ENCODE measurements around the gene CST1. TPM values are rescaled to one million over a fixed set of nuclear protein-coding genes. Genes with fewer than 3 reads are reported as not detected.
"Not testable (repeated sequence)": the region's sequence is repeated elsewhere in the genome, so short reads cannot be mapped to it uniquely, and the experiment has no call there.

Gene CST1
- total RNA-seq, 1 donor from 2014 or later = not detected

GRCh38 chr20:23774081-23774480, 23.3 kb upstream of the CST1 start:
- no peaks in the 10 kb centered on the region for H3K4me1 ChIP-seq (ENCODE audit: control insufficient read depth in 3 of 3, insufficient read depth in 3 of 3, low read length in 3 of 3)
- peaks cover 3 to 12% (median 7%) of the 10 kb centered on the region in 3 donors for H3K27me3 ChIP-seq (ENCODE audit: control insufficient read depth in 3 of 3, insufficient read depth in 3 of 3, low read length in 3 of 3)
- no peak overlapping the region for H3K9ac ChIP-seq (ENCODE audit: low read depth in 1 of 3, low read length in 3 of 3)
- H3K36me3 ChIP-seq (ENCODE audit: control insufficient read depth in 3 of 3, insufficient read depth in 3 of 3, low read length in 3 of 3) = no peaks in the 10 kb centered on the region
- no peak overlapping the region for H3K4me3 ChIP-seq (ENCODE audit: low read length in 3 of 3)
- no peaks in the 10 kb centered on the region for H3K9me3 ChIP-seq (ENCODE audit: control insufficient read depth in 3 of 3, low read length in 3 of 3)
- no peak overlapping the region for H3K27ac ChIP-seq (ENCODE audit: low read depth, low read length)

- Histone ChIP-seq H3K4me3 (ENCODE audit: low read length in 3 of 3) (no peak overlapping the region), H3K27me3 (ENCODE audit: control insufficient read depth in 3 of 3, insufficient read depth in 3 of 3, low read length in 3 of 3) (peaks cover 3 to 12% (median 7%) of the 10 kb centered on the region in 3 donors), H3K4me1 (ENCODE audit: control insufficient read depth in 3 of 3, insufficient read depth in 3 of 3, low read length in 3 of 3) (no peaks in the 10 kb centered on the region), H3K27ac (ENCODE audit: low read depth, low read length) (no peak overlapping the region), H3K9ac (ENCODE audit: low read depth in 1 of 3, low read length in 3 of 3) (no peak overlapping the region), H3K9me3 (ENCODE audit: control insufficient read depth in 3 of 3, low read length in 3 of 3) (no peaks in the 10 kb centered on the region), H3K36me3 (ENCODE audit: control insufficient read depth in 3 of 3, insufficient read depth in 3 of 3, low read length in 3 of 3) (no peaks in the 10 kb centered on the region)
Observed at GRCh38 chr20:23773579-23773978, 22.8 kb upstream of the CST1 start.

GRCh38 chr20:23773127-23773526, 22.4 kb upstream of the CST1 start:
- no peaks in the 10 kb centered on the region for H3K9me3 ChIP-seq (ENCODE audit: control insufficient read depth in 3 of 3, low read length in 3 of 3)
- H3K36me3 ChIP-seq (ENCODE audit: control insufficient read depth in 3 of 3, insufficient read depth in 3 of 3, low read length in 3 of 3) = no peaks in the 10 kb centered on the region
- H3K4me1 ChIP-seq (ENCODE audit: control insufficient read depth in 3 of 3, insufficient read depth in 3 of 3, low read length in 3 of 3) = no peaks in the 10 kb centered on the region
- no peak overlapping the region for H3K4me3 ChIP-seq (ENCODE audit: low read length in 3 of 3)
- H3K27me3 ChIP-seq (ENCODE audit: control insufficient read depth in 3 of 3, insufficient read depth in 3 of 3, low read length in 3 of 3) = peaks cover 3 to 12% (median 7%) of the 10 kb centered on the region in 3 donors
- H3K27ac ChIP-seq (ENCODE audit: low read depth, low read length) = no peak overlapping the region
- H3K9ac ChIP-seq (ENCODE audit: low read depth in 1 of 3, low read length in 3 of 3) = no peak overlapping the region

DNA sequence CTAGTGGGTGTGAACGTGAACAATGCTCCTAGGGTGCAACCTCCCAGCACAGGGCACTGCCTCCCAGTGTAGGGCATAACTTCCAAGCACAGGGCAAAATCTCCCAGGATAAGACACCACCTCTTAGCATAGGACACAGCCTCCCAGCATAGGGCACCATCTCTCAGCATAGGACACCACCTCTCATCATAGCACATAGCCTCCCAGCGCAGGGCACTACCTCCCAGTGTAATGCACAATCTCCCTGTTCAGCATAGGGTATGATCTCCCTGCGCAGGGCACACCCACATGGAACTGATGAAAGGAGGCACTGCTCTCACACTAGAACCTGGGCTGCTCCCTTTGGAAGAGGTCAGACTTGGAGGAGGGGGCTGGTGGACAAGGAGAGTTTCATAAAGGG, 21.3 kb upstream of the CST1 start:
- Histone ChIP-seq H3K9ac (ENCODE audit: low read depth in 1 of 3, low read length in 3 of 3) (no peak overlapping the region), H3K36me3 (ENCODE audit: control insufficient read depth in 3 of 3, insufficient read depth in 3 of 3, low read length in 3 of 3) (no peaks in the 10 kb centered on the region), H3K4me1 (ENCODE audit: control insufficient read depth in 3 of 3, insufficient read depth in 3 of 3, low read length in 3 of 3) (no peaks in the 10 kb centered on the region), H3K4me3 (ENCODE audit: low read length in 3 of 3) (no peak overlapping the region), H3K27ac (ENCODE audit: low read depth, low read length) (no peak overlapping the region), H3K27me3 (ENCODE audit: control insufficient read depth in 3 of 3, insufficient read depth in 3 of 3, low read length in 3 of 3) (peaks cover 3 to 12% (median 7%) of the 10 kb centered on the region in 3 donors), H3K9me3 (ENCODE audit: control insufficient read depth in 3 of 3, low read length in 3 of 3) (no peaks in the 10 kb centered on the region)

GRCh38 chr20:23770384-23770783, 19.6 kb upstream of the CST1 start:
- H3K36me3 ChIP-seq (ENCODE audit: control insufficient read depth in 3 of 3, insufficient read depth in 3 of 3, low read length in 3 of 3) = no peaks in the 10 kb centered on the region
- peaks cover 3 to 9% (median 4%) of the 10 kb centered on the region in 3 donors for H3K27me3 ChIP-seq (ENCODE audit: control insufficient read depth in 3 of 3, insufficient read depth in 3 of 3, low read length in 3 of 3)
- H3K4me3 ChIP-seq (ENCODE audit: low read length in 3 of 3) = no peak overlapping the region
- no peak overlapping the region for H3K9ac ChIP-seq (ENCODE audit: low read depth in 1 of 3, low read length in 3 of 3)
- no peak overlapping the region for H3K27ac ChIP-seq (ENCODE audit: low read depth, low read length)
- no peaks in the 10 kb centered on the region for H3K9me3 ChIP-seq (ENCODE audit: control insufficient read depth in 3 of 3, low read length in 3 of 3)
- H3K4me1 ChIP-seq (ENCODE audit: control insufficient read depth in 3 of 3, insufficient read depth in 3 of 3, low read length in 3 of 3) = no peaks in the 10 kb centered on the region

GRCh38 chr20:23768520-23768919, 17.8 kb upstream of the CST1 start:
- H3K4me1 ChIP-seq (ENCODE audit: control insufficient read depth in 3 of 3, insufficient read depth in 3 of 3, low read length in 3 of 3); H3K9me3 ChIP-seq (ENCODE audit: control insufficient read depth in 3 of 3, low read length in 3 of 3); H3K4me3 ChIP-seq (ENCODE audit: low read length in 3 of 3); H3K36me3 ChIP-seq (ENCODE audit: control insufficient read depth in 3 of 3, insufficient read depth in 3 of 3, low read length in 3 of 3); H3K27me3 ChIP-seq (ENCODE audit: control insufficient read depth in 3 of 3, insufficient read depth in 3 of 3, low read length in 3 of 3); H3K9ac ChIP-seq (ENCODE audit: low read depth in 1 of 3, low read length in 3 of 3); H3K27ac ChIP-seq (ENCODE audit: low read depth, low read length): not testable (repeated sequence)

DNA sequence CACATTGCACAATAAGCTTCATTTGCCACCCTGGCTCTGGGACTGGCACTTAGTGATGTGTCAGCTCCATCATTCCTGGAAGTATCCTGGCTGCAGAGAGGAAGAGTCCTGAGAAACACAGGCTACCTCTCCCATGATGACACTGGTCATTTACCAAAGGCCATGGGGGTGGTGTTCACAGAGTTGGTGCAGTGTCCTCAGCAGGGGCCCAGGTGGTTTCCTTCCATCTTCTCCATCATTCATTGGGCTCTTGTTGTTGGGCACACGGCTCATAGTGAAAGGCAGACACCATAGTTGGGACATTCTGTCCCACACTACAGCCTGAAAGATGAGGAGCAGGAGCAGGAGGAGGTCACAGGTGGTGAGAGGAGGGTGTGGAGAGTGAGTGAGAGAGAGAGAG, 15.8 kb upstream of the CST1 start:
- H3K9ac ChIP-seq (ENCODE audit: low read depth in 1 of 3, low read length in 3 of 3) = no peak overlapping the region

DNA sequence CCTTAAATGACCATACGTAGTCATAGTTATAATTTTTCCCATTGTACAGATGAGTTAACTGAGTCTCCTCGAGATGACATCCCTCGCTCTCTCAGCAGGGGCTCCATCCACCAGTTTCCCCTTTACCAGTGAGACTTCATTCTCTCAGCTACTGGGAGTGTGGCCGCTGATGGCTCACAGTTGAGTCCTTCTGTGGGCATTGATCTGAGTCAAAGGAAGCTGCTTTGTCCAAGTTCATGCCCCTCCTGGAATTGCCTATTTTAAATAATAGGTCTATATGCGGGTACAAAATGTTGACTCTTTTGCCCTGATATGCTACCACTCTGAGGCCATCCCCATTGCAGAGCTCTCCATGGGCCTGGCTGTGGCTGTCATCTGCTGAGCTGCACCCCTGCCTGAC, 14.8 kb upstream of the CST1 start:
- H3K9me3 ChIP-seq (ENCODE audit: control insufficient read depth in 3 of 3, low read length in 3 of 3) = no peaks in the 10 kb centered on the region

More for the DNA sequence above, 15.8 kb upstream of the CST1 start:
- H3K9me3 ChIP-seq (ENCODE audit: control insufficient read depth in 3 of 3, low read length in 3 of 3) = no peaks in the 10 kb centered on the region
- H3K27me3 ChIP-seq (ENCODE audit: control insufficient read depth in 3 of 3, insufficient read depth in 3 of 3, low read length in 3 of 3) = peaks cover 0 to 3% (median 0%) of the 10 kb centered on the region in 3 donors
- H3K36me3 ChIP-seq (ENCODE audit: control insufficient read depth in 3 of 3, insufficient read depth in 3 of 3, low read length in 3 of 3) = no peaks in the 10 kb centered on the region
- no peak overlapping the region for H3K27ac ChIP-seq (ENCODE audit: low read depth, low read length)
- no peak overlapping the region for H3K4me3 ChIP-seq (ENCODE audit: low read length in 3 of 3)
- no peaks in the 10 kb centered on the region for H3K4me1 ChIP-seq (ENCODE audit: control insufficient read depth in 3 of 3, insufficient read depth in 3 of 3, low read length in 3 of 3)

DNA sequence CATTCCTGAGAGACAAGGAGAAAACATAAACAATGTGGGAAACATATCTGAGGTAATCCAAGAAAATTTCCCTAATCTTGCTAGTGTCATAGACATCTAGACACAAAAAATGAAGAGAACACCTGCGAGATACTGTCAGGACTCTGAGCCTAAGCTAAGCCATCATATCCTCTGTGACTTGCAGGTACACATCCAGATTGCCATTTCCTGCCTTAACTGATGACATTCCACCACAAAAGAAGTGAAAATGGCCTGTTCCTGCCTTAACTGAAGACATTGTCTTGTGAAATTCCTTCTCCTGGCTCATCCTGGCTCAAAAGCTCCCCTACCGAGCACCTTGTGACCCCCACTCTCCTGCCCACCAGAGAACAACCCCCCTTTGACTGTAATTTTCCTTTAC, 13.9 kb upstream of the CST1 start:
- not testable (repeated sequence) for H3K36me3 ChIP-seq (ENCODE audit: control insufficient read depth in 3 of 3, insufficient read depth in 3 of 3, low read length in 3 of 3); H3K9ac ChIP-seq (ENCODE audit: low read depth in 1 of 3, low read length in 3 of 3); H3K27me3 ChIP-seq (ENCODE audit: control insufficient read depth in 3 of 3, insufficient read depth in 3 of 3, low read length in 3 of 3); H3K27ac ChIP-seq (ENCODE audit: low read depth, low read length); H3K9me3 ChIP-seq (ENCODE audit: control insufficient read depth in 3 of 3, low read length in 3 of 3); H3K4me3 ChIP-seq (ENCODE audit: low read length in 3 of 3); H3K4me1 ChIP-seq (ENCODE audit: control insufficient read depth in 3 of 3, insufficient read depth in 3 of 3, low read length in 3 of 3)

More for the DNA sequence above, 14.8 kb upstream of the CST1 start:
- Histone ChIP-seq H3K27ac (ENCODE audit: low read depth, low read length) (no peak overlapping the region), H3K9ac (ENCODE audit: low read depth in 1 of 3, low read length in 3 of 3) (no peak overlapping the region), H3K36me3 (ENCODE audit: control insufficient read depth in 3 of 3, insufficient read depth in 3 of 3, low read length in 3 of 3) (no peaks in the 10 kb centered on the region), H3K4me3 (ENCODE audit: low read length in 3 of 3) (no peak overlapping the region), H3K27me3 (ENCODE audit: control insufficient read depth in 3 of 3, insufficient read depth in 3 of 3, low read length in 3 of 3) (peaks cover 0 to 3% (median 0%) of the 10 kb centered on the region in 3 donors), H3K4me1 (ENCODE audit: control insufficient read depth in 3 of 3, insufficient read depth in 3 of 3, low read length in 3 of 3) (no peaks in the 10 kb centered on the region)

- Histone ChIP-seq H3K4me1 (ENCODE audit: control insufficient read depth in 3 of 3, insufficient read depth in 3 of 3, low read length in 3 of 3) (no peaks in the 10 kb centered on the region), H3K4me3 (ENCODE audit: low read length in 3 of 3) (no peak overlapping the region), H3K27me3 (ENCODE audit: control insufficient read depth in 3 of 3, insufficient read depth in 3 of 3, low read length in 3 of 3) (peaks cover 0 to 3% (median 0%) of the 10 kb centered on the region in 3 donors), H3K27ac (ENCODE audit: low read depth, low read length) (no peak overlapping the region), H3K9ac (ENCODE audit: low read depth in 1 of 3, low read length in 3 of 3) (no peak overlapping the region), H3K36me3 (ENCODE audit: control insufficient read depth in 3 of 3, insufficient read depth in 3 of 3, low read length in 3 of 3) (no peaks in the 10 kb centered on the region), H3K9me3 (ENCODE audit: control insufficient read depth in 3 of 3, low read length in 3 of 3) (no peaks in the 10 kb centered on the region)
Observed at GRCh38 chr20:23763345-23763744, 12.6 kb upstream of the CST1 start.

Data from skeletal muscle tissue (tissue), 4 donors.